ENCODE data around the gene CCDC183. TPM values are rescaled to one million over a fixed set of nuclear protein-coding genes. Genes with fewer than 3 reads are reported as not detected.

The CCDC183 gene
- polyA plus RNA-seq, 1 donor (not counting 4 experiments of a cell fraction or from before 2014, with no cell fraction given): 0.03 TPM

GRCh38 chr9:136747161-136748060 lies 48.7 kb upstream of the CCDC183 start:
- DNase-seq (ENCODE audit: low read depth, low spot score) (no peak), FAIRE-seq (no peak)
- no peaks in the 10 kb centered on the region for H3K36me3 ChIP-seq (ENCODE audit: control insufficient read depth in 2 of 2, extremely low read depth in 1 of 2, insufficient read depth in 2 of 2, low read length in 2 of 2)
- H3K9ac ChIP-seq (ENCODE audit: control insufficient read depth, extremely low read depth, insufficient read depth, low read length): no peak overlapping the region
- H3K4me2 ChIP-seq (ENCODE audit: control insufficient read depth, extremely low read depth, insufficient read depth, low read depth, low read length): no peak overlapping the region
- no peak for TF ChIP-seq CTCF (optimal IDR thresholded peaks at IDR 0.05 in 1 of 3, IDR thresholded peaks at IDR 0.05 in 1 of 3, conservative IDR thresholded peaks at IDR 0.05 in 1 of 3; ENCODE audit: extremely low read depth in 1 of 3, insufficient read depth in 2 of 3, low read length in 3 of 3)
- TF ChIP-seq EZH2 (IDR thresholded peaks at IDR 0.05; ENCODE audit: low read length): no peak
- H4K20me1 ChIP-seq (ENCODE audit: control insufficient read depth, extremely low read depth, insufficient read depth, low read length): no peaks in the 10 kb centered on the region
- H3K9me1 ChIP-seq (ENCODE audit: control insufficient read depth, extremely low read depth, insufficient read depth, low read length): no peaks in the 10 kb centered on the region
- H3K27ac ChIP-seq (ENCODE audit: control insufficient read depth, insufficient read depth, low read length): no peak overlapping the region
- H3K4me1 ChIP-seq (ENCODE audit: control insufficient read depth, extremely low read depth, insufficient read depth, low read length): no peaks in the 10 kb centered on the region
- no peak overlapping the region for H2AFZ ChIP-seq (ENCODE audit: control insufficient read depth, low read length)
- H3K4me3 ChIP-seq (ENCODE audit: control insufficient read depth in 2 of 3, extremely low read depth in 1 of 3, insufficient read depth in 2 of 3, low read depth in 1 of 3, low read length in 3 of 3): no peak overlapping the region
- no peaks in the 10 kb centered on the region for H3K79me2 ChIP-seq (ENCODE audit: control insufficient read depth, insufficient read depth, low read length)
- dilution Hi-C loops (cut with MboI; ENCODE audit: extremely low pct_ligation_motif_present, low sequenced_read_pairs): no loop called here
- peaks cover 2% of the 10 kb centered on the region for H3K9me3 ChIP-seq (ENCODE audit: control insufficient read depth, low read depth, low read length)
- H3K27me3 ChIP-seq (ENCODE audit: control insufficient read depth, extremely low read depth, insufficient read depth, low read length): peaks cover 27% of the 10 kb centered on the region

GRCh38 chr9:136748201-136748600 lies 47.9 kb upstream of the CCDC183 start, which contains the start of gene LCN6:
Gene LCN6 (minus strand): TSS chr9:136748525. CDS start chr9:136748483, 42 bp downstream.
- no peak within 1 kb of the TSS for H3K4me2 ChIP-seq (ENCODE audit: control insufficient read depth, extremely low read depth, insufficient read depth, low read depth, low read length)
- H3K27me3 ChIP-seq (ENCODE audit: control insufficient read depth, extremely low read depth, insufficient read depth, low read length): peaks cover 20% of the 10 kb centered on the region
- no peaks in the 10 kb centered on the region for H4K20me1 ChIP-seq (ENCODE audit: control insufficient read depth, extremely low read depth, insufficient read depth, low read length)
- no peak for FAIRE-seq
- no peak within 1 kb of the TSS for H3K4me3 ChIP-seq (ENCODE audit: control insufficient read depth in 2 of 3, extremely low read depth in 1 of 3, insufficient read depth in 2 of 3, low read depth in 1 of 3, low read length in 3 of 3)
- H2AFZ ChIP-seq (ENCODE audit: control insufficient read depth, low read length): no peak within 1 kb of the TSS
- no peaks in the 10 kb centered on the region for H3K9me1 ChIP-seq (ENCODE audit: control insufficient read depth, extremely low read depth, insufficient read depth, low read length)
- dilution Hi-C loops (cut with MboI; ENCODE audit: extremely low pct_ligation_motif_present, low sequenced_read_pairs): no loop called here
- no peak within 1 kb of the TSS for H3K27ac ChIP-seq (ENCODE audit: control insufficient read depth, insufficient read depth, low read length)
- no peaks in the 10 kb centered on the region for H3K36me3 ChIP-seq (ENCODE audit: control insufficient read depth in 2 of 2, extremely low read depth in 1 of 2, insufficient read depth in 2 of 2, low read length in 2 of 2)
- no peak for DNase-seq (ENCODE audit: low read depth, low spot score)
- no peak within 1 kb of the TSS for H3K9ac ChIP-seq (ENCODE audit: control insufficient read depth, extremely low read depth, insufficient read depth, low read length)
- no peaks in the 10 kb centered on the region for H3K79me2 ChIP-seq (ENCODE audit: control insufficient read depth, insufficient read depth, low read length)
- no peak for TF ChIP-seq EZH2 (IDR thresholded peaks at IDR 0.05; ENCODE audit: low read length)
- no peak for TF ChIP-seq CTCF (optimal IDR thresholded peaks at IDR 0.05 in 1 of 3, IDR thresholded peaks at IDR 0.05 in 1 of 3, conservative IDR thresholded peaks at IDR 0.05 in 1 of 3; ENCODE audit: extremely low read depth in 1 of 3, insufficient read depth in 2 of 3, low read length in 3 of 3)
- no peaks in the 10 kb centered on the region for H3K4me1 ChIP-seq (ENCODE audit: control insufficient read depth, extremely low read depth, insufficient read depth, low read length)
- H3K9me3 ChIP-seq (ENCODE audit: control insufficient read depth, low read depth, low read length): peaks cover 2% of the 10 kb centered on the region
